ENCODE measurements around the gene PTPRD. TPM values are rescaled to one million over a fixed set of nuclear protein-coding genes. Genes with fewer than 3 reads are reported as not detected.
"Not testable (repeated sequence)": the region's sequence is repeated elsewhere in the genome, so short reads cannot be mapped to it uniquely, and the experiment has no call there.

PTPRD gene
- total RNA-seq, 1 donor, result 0.52 TPM

DNA sequence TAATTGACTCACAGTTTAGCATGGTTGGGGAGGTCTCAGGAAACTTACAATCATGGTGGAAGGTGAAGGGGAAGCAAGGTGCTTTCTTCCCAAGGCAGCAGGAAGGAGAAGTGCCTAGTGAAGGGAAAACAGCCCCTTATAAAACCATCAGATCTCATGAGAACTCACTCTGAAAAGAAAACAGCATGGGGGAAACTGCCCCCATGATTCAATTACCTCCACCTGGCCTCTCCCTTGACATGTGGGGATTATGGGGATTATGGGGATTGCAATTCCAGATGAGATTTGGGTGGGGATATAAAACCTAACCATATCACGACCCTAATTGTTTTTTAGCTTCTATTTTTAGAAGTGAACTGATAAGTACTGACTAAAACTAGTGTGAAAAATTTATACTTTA, 1435.7 kb downstream of the PTPRD start:
- no peaks in the 10 kb centered on the region for H3K9me3 ChIP-seq (ENCODE audit: low read depth, low read length)
- H3K4me3 ChIP-seq (ENCODE audit: low read length), result no peak overlapping the region
- no peaks in the 10 kb centered on the region for H3K27me3 ChIP-seq (ENCODE audit: insufficient read depth, low read length)
- no peaks in the 10 kb centered on the region for H3K4me1 ChIP-seq (ENCODE audit: insufficient read depth, low read length)

DNA sequence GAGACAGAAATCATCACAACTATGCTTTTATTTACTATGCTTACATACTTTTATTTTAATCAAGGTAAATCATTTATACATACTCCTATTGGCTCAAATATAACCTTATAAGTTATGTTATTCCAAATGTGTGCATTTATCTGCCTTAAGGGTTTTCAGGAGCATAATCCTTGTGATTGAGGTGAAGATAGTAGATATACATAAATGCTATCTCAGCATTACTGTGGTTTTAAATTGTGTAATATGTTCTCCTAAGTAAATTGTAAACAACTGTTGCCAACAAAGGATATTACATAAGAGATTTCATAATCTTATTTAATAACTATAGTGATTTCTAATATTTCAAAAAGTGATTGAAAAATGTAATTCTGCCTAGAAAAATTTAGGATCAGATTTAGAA, 1438.4 kb downstream of the PTPRD start:
- Histone ChIP-seq H3K4me3 (ENCODE audit: low read length) (no peak overlapping the region), H3K9me3 (ENCODE audit: low read depth, low read length) (no peaks in the 10 kb centered on the region)

DNA sequence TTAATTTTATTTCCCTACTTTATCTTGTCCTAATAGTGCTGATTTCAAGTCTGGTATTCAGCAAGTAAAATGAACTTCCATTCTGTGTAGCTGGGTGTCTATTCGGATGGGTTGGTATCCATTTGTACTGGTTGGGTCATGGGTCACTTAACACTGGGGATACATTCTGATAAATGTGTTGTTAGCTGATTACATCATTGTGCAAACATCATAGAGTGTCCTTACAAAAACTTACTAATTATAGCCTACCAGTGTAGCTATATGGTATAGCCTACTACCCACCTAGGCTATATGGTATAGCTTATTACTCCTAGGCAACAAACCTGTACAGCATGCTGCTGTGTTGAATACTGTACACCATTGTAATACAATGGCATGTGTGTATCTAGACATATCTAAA, 1439.5 kb downstream of the PTPRD start:
- Histone ChIP-seq H3K9me3 (ENCODE audit: low read depth, low read length) (no peaks in the 10 kb centered on the region), H3K4me3 (ENCODE audit: low read length) (no peak overlapping the region), H3K4me1 (ENCODE audit: insufficient read depth, low read length) (no peaks in the 10 kb centered on the region), H3K27me3 (ENCODE audit: insufficient read depth, low read length) (no peaks in the 10 kb centered on the region)

More for the DNA sequence above, 1438.4 kb downstream of the PTPRD start:
- no peaks in the 10 kb centered on the region for H3K4me1 ChIP-seq (ENCODE audit: insufficient read depth, low read length)
- no peaks in the 10 kb centered on the region for H3K27me3 ChIP-seq (ENCODE audit: insufficient read depth, low read length)

DNA sequence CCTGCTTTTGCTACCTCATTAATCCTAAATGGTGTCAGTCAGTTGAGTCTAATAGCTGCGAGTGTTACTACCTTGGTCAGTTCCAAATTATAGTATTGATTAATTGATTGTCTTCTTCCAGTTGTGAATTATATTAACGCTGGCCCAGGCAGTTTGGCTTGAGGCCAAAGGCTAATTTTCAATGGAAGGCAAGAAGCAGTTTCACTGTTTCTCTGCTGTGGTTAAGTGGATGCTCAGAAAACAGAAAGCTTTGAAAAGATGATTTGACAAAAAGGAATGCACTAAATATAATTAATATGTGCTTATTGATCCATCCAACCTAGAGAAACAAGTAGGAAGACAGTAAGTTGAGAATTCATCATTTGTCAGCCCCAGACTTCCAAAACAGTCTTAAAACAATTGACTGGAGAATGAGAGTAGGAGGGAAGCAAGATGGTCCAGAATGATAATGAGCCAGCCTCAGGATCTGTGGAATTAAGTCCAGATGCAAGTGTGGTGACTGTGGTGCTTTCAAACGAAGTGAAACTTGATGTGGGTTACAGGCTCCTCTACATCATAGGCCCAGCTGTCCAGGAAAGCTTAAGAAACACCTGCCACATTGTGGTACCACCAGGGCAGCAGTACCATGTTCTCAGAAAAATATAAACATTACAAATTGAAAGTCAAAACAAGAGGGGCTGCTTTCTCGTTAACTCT, 1442.2 kb downstream of the PTPRD start:
- no peaks in the 10 kb centered on the region for H3K4me1 ChIP-seq (ENCODE audit: insufficient read depth, low read length)
- no peak overlapping the region for H3K4me3 ChIP-seq (ENCODE audit: low read length)
- H3K27me3 ChIP-seq (ENCODE audit: insufficient read depth, low read length), result no peaks in the 10 kb centered on the region
- no peaks in the 10 kb centered on the region for H3K9me3 ChIP-seq (ENCODE audit: low read depth, low read length)

DNA sequence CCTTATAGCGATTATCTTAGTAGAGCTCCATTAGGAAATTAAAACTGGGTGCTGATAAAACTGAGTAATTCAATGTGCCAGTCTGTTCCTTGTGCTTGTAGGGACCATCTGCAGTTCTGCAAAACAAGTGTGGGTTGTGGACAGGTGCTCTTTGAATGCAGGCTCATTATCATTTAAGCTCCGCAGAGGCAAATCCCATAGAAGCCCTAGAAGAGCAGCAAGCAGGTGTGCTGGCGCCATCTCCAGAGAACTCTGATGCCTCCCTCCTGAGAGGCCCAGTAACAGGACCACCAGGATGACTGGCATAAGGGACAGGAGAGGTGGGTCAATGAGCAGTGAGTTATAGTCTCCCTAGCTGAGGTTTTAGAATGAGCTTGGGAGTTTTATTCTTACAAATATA, 1470.8 kb downstream of the PTPRD start:
- H3K4me3 ChIP-seq (ENCODE audit: low read length), result no peak overlapping the region
- no peaks in the 10 kb centered on the region for H3K9me3 ChIP-seq (ENCODE audit: low read depth, low read length)
- H3K27me3 ChIP-seq (ENCODE audit: insufficient read depth, low read length), result no peaks in the 10 kb centered on the region
- H3K4me1 ChIP-seq (ENCODE audit: insufficient read depth, low read length), result no peaks in the 10 kb centered on the region

DNA sequence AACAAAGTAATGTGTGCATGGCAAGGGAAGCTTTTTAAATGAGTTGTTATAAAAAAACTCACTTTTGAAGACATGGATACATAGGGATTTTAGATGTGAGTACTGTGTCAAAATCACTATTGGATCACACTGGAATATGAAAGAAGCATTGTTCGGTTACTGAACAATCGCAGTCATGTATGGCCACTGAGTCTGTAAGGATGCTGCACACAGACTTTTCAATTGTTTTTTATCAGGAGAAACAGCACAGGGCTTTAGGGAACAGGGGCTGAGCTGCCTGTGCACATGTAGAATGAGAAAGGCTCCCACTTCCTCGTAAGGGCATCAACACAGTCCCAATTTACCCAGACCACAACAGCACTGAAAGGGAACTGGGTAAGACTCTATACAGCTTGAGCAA, 1479.3 kb downstream of the PTPRD start:
- no peaks in the 10 kb centered on the region for H3K4me1 ChIP-seq (ENCODE audit: insufficient read depth, low read length)

DNA sequence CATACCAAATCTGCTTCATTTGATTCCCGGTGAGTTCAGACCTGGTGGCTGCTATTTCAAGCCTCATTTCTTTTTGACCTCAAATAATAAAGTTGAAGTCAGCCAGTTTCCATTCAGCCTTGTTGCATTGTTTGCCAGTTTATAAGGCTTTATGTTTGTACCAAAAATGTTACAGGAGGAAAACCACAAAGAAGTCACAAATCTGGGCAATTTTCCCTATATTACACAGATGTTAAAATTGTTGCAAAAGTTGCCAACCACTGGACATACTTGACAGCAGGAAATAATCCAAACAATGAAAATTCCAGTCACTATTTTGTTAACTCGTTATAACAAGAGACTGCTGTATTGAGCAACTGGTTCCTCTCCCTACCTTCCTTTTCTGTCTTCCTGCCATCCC, 1488.2 kb downstream of the PTPRD start:
- no peaks in the 10 kb centered on the region for H3K27me3 ChIP-seq (ENCODE audit: insufficient read depth, low read length)
- no peaks in the 10 kb centered on the region for H3K4me1 ChIP-seq (ENCODE audit: insufficient read depth, low read length)
- H3K4me3 ChIP-seq (ENCODE audit: low read length), result no peak overlapping the region
- no peaks in the 10 kb centered on the region for H3K9me3 ChIP-seq (ENCODE audit: low read depth, low read length)

More for the DNA sequence above, 1479.3 kb downstream of the PTPRD start:
- Histone ChIP-seq H3K9me3 (ENCODE audit: low read depth, low read length) (no peaks in the 10 kb centered on the region), H3K27me3 (ENCODE audit: insufficient read depth, low read length) (no peaks in the 10 kb centered on the region), H3K4me3 (ENCODE audit: low read length) (no peak overlapping the region)

DNA sequence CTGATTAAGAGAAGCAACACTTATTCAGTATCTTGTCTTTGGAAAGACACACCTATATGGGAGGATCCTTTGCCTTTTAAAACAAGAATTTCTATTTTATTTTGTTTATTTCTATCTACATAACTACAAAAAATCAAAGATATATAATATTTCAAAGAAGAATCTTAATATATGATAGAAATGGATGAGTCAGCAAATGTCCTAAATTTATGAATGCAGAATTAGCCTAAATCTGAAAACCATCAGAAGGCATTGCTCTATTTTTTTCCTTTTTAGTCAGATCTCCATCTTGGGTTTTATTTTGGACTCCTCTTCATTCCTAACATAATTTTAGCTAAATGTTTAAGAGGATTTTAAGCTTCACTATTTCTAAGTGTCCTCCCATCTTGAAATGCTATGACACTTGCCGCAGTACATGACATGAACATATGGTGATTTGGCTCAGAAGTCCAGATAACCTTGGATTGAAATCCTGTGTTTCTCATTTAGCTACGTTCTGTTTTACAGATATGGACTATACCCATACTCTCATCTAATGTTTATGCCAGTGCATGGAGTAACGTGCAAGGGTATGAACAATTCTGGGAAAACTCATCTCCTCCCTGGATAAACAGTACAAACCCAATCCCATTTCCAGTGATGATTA, 1490.4 kb downstream of the PTPRD start:
- Histone ChIP-seq H3K4me1 (ENCODE audit: insufficient read depth, low read length) (no peaks in the 10 kb centered on the region), H3K27me3 (ENCODE audit: insufficient read depth, low read length) (no peaks in the 10 kb centered on the region), H3K9me3 (ENCODE audit: low read depth, low read length) (no peaks in the 10 kb centered on the region), H3K4me3 (ENCODE audit: low read length) (no peak overlapping the region)

DNA sequence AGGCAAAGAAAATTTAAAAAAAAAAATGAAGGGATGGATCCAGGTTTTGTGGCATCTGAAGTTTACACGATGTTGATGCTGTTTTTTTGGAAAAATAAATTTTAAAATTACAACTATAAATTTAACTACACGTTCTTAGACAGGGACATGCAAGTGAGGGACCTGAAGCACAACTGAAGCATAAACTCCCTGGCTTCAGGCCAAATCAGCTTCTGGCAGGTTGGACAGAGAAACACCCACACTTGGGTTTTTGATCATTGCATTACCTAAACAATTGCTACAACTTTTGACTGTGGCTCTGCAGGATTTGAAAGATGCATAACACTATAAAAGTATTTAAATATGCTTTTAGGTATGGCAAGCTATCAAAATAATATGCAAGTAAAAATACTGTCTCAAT, 1494.9 kb downstream of the PTPRD start:
- H3K4me1 ChIP-seq (ENCODE audit: insufficient read depth, low read length), result no peaks in the 10 kb centered on the region
- H3K4me3 ChIP-seq (ENCODE audit: low read length), result no peak overlapping the region
- no peaks in the 10 kb centered on the region for H3K9me3 ChIP-seq (ENCODE audit: low read depth, low read length)
- no peaks in the 10 kb centered on the region for H3K27me3 ChIP-seq (ENCODE audit: insufficient read depth, low read length)

DNA sequence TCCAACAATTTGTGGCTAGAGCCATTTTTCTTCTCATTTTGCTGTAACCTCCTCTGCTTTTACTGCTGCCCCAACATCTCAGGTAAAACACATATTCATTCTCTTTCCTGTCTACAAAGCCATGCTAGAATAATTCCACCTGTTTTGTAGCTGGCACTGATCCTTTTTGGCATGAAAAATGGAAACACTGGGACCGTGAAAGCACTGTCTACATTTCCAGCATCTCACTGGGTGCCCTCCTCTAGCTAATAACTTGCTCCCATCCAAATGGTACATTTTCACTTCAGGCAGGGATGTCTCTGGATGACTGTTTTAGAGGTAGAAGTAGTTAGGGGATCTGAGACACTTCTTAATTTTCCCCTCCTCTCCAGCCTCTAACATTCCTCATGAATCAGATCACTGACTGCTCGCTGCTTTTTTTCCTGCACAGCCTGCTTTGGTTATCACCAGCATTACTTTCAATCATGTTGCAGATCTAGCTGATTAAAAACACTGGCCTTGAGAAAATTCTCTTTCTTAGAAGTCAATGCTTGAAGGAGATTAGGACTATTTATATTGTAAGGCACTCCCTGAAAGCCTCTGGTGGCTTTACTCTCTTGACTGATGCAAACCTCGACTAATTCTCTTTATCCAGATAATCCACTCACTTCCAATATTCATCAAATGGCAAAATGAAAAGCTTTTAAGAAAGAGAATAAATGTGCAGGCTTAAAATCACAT, 1500.6 kb downstream of the PTPRD start:
- no peaks in the 10 kb centered on the region for H3K9me3 ChIP-seq (ENCODE audit: low read depth, low read length)
- H3K4me3 ChIP-seq (ENCODE audit: low read length), result no peak overlapping the region
- no peaks in the 10 kb centered on the region for H3K4me1 ChIP-seq (ENCODE audit: insufficient read depth, low read length)
- H3K27me3 ChIP-seq (ENCODE audit: insufficient read depth, low read length), result no peaks in the 10 kb centered on the region

DNA sequence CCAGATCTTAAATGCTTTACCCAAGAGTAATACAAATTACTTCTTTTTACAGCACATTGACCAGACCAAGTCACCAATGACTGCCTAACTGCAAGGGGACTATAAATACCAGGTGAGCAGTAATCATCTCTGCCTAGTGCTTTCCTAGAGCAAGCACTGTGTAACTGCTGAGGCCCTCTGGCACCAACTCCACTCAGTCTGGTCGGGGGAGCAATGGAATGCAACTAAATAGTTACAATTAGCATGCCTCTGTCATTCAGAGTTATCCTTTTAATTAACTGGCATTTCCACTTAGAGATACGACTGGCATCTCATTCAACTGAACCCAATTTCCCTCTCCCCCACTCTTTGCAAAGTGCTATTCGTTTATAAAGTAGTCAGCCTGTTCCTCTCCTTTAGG, 1504.2 kb downstream of the PTPRD start:
- no peaks in the 10 kb centered on the region for H3K27me3 ChIP-seq (ENCODE audit: insufficient read depth, low read length)
- H3K4me3 ChIP-seq (ENCODE audit: low read length), result no peak overlapping the region
- H3K4me1 ChIP-seq (ENCODE audit: insufficient read depth, low read length), result no peaks in the 10 kb centered on the region
- H3K9me3 ChIP-seq (ENCODE audit: low read depth, low read length), result no peaks in the 10 kb centered on the region

DNA sequence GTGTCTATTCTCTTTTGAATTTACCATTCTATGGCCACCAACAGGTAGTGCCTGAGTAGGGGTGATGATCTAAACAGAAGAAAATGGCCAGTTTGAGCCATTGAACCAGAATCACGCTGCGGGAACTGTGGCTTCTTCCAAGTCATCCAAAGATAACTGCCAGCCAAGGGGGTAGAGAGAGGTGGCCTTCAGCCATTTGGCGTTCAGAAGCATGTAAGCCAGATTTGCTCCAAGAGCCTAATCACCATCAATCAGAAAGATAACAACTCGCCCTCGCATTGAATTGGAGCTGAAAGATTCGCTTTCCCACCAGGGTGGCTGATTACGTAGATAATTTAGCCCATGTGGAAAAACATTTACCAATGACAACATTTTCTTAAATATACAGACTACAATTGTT, 1510.5 kb downstream of the PTPRD start:
- Histone ChIP-seq H3K4me3 (ENCODE audit: low read length) (no peak overlapping the region), H3K9me3 (ENCODE audit: low read depth, low read length) (no peaks in the 10 kb centered on the region), H3K27me3 (ENCODE audit: insufficient read depth, low read length) (no peaks in the 10 kb centered on the region), H3K4me1 (ENCODE audit: insufficient read depth, low read length) (no peaks in the 10 kb centered on the region)

DNA sequence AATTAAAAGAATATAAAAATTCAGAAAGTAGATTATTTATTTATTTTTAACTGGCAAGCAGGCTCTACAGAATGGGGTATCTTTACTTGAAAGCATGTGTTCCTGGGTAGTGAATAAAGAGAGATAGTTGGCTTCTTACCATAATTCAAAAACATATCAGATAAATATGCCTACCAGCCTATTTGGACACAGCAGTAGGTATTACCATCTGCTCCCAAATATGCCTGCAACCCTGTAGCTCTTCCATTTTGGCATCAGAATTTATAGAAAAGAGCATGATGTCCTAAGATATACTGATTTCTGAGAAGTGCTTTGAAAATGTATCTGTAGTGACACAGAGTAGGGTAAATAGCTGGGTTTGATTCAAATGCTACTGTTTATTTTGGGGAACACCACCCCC, 1512.7 kb downstream of the PTPRD start:
- H3K27me3 ChIP-seq (ENCODE audit: insufficient read depth, low read length), result no peaks in the 10 kb centered on the region
- H3K4me3 ChIP-seq (ENCODE audit: low read length), result no peak overlapping the region
- H3K4me1 ChIP-seq (ENCODE audit: insufficient read depth, low read length), result no peaks in the 10 kb centered on the region
- H3K9me3 ChIP-seq (ENCODE audit: low read depth, low read length), result no peaks in the 10 kb centered on the region

DNA sequence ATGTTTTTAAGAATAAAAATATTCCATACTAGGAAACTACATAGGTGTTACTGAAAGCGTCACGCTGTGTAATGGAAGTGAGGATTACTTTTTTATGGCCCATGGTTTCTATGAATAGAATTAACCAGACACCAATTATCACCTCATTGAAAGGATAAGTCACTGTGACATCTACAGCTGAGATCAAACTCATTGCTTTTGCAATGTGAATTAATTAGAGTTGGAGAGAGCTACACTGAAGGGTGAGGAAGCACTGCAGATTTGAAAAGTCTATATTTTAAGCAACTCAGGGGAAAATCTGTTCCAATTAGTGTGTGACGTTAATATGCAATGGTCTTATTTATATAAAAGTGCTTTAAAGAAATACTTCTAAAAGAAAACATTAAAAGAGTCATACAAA, 1513.2 kb downstream of the PTPRD start:
- Histone ChIP-seq H3K27me3 (ENCODE audit: insufficient read depth, low read length) (no peaks in the 10 kb centered on the region), H3K4me1 (ENCODE audit: insufficient read depth, low read length) (no peaks in the 10 kb centered on the region), H3K9me3 (ENCODE audit: low read depth, low read length) (no peaks in the 10 kb centered on the region), H3K4me3 (ENCODE audit: low read length) (no peak overlapping the region)

DNA sequence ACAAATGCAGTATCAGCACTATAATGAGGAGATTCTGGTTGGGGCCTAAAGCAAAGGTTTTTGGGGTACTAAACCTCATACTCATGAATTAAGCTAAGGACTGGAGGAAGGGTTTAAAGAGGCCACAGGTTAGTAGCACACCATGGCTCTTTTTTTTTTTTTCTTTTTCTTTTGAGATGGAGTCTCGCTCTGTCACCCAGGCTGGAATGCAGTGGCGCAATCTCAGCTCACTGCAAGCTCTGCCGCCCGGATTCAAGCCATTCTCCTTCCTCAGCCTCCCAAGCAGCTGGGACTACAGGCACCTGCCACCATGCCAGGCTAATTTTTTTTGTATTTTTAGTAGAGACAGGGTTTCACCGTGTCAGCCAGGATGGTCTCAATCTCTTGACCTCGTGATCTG, 1515.5 kb downstream of the PTPRD start:
- H3K9me3 ChIP-seq (ENCODE audit: low read depth, low read length); H3K4me1 ChIP-seq (ENCODE audit: insufficient read depth, low read length); H3K27me3 ChIP-seq (ENCODE audit: insufficient read depth, low read length); H3K4me3 ChIP-seq (ENCODE audit: low read length): not testable (repeated sequence)
